Measurements from ENCODE around the gene RHBDF2.
"Not testable (repeated sequence)": the region's sequence is repeated elsewhere in the genome, so short reads cannot be mapped to it uniquely, and the experiment has no call there.

The RHBDF2 gene

DNA sequence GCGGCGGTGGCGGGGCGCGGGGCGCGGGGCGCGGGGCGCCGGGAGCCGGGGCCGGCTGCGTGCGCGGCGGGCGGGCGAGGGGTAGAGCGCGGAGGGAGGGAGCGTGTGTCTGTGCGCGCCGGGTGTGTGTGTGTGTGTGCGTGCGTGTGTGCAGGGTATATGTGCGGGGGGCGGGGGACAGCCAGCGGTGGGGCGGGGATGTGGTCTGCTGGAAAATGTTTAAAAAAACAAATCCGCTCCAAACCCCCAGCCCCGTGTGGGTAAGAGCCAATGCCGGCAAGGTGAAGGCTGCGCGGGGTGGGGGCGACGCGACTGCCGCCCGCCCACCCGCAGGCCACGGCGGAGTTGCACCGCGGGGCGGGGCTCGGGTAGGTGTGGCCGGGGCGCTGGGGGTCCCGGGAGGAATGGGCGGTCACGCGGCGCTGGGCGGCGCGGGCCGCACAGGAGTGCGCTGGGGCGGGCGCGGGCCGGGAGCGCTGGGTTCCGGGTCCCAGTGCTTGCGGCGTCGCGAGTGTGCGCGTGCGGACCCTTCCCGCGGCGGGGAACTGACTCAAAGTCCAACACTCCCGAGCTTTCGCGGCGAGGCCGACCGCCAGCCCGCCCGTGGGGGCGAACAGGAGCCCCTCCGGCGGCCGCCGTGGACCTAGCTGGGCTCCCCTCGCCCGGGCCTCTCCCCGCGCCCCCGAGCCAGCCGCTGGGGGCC lies 36.5 kb upstream of the RHBDF2 start, which contains the start of gene CYGB:
Gene CYGB, minus strand, starts transcription at position 132 of the 703 bp plus-strand sequence. CDS start 167 bp downstream, outside the sequence.
- peak within 1 kb of the TSS; percentile 54 for H3K4me3 ChIP-seq (ENCODE audit: low read length)
- under 1% methylated on average over 90 of the region's 95 CpGs for WGBS
- peaks cover 44% of the 10 kb centered on the region for H3K27me3 ChIP-seq (ENCODE audit: insufficient read depth, low read length)
- peaks cover 10% of the 10 kb centered on the region for H3K4me1 ChIP-seq (ENCODE audit: insufficient read depth, low read length)
- H3K9ac ChIP-seq (ENCODE audit: low read depth, low read length): peak within 1 kb of the TSS; percentile 30; the same call in 1 of the 2 replicates
- H3K9me3 ChIP-seq (ENCODE audit: insufficient read depth, low read depth, low read length): no peaks in the 10 kb centered on the region
- no peaks in the 10 kb centered on the region for H3K36me3 ChIP-seq (ENCODE audit: insufficient read depth, low read length)
- no peak within 1 kb of the TSS for H3K27ac ChIP-seq (ENCODE audit: low read depth, low read length)

DNA sequence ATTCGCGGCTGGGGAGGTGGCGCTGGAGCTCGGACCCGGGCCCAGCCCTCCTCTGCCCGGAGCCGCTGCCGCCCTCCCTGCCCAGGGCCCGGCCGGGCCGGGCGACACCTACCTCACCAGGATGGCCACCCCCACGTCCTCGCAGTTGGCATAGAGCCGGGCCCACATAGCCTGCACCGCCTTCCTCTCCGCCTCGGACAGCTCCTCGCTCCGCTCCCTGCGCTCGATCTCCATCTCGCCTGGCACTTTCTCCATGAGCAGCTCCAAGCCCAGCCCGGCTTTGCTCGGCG lies 36.0 kb upstream of the RHBDF2 start:
- 3% methylated on average over 26 of the region's 26 CpGs for WGBS
- Histone ChIP-seq H3K4me3 (ENCODE audit: low read length) (peak overlapping the region; percentile 54), H3K9me3 (ENCODE audit: insufficient read depth, low read depth, low read length) (no peaks in the 10 kb centered on the region), H3K4me1 (ENCODE audit: insufficient read depth, low read length) (peaks cover 10% of the 10 kb centered on the region), H3K36me3 (ENCODE audit: insufficient read depth, low read length) (no peaks in the 10 kb centered on the region), H3K27ac (ENCODE audit: low read depth, low read length) (no peak overlapping the region), H3K27me3 (ENCODE audit: insufficient read depth, low read length) (peaks cover 44% of the 10 kb centered on the region), H3K9ac (ENCODE audit: low read depth, low read length) (no peak overlapping the region; the same call in 1 of the 2 replicates)

DNA sequence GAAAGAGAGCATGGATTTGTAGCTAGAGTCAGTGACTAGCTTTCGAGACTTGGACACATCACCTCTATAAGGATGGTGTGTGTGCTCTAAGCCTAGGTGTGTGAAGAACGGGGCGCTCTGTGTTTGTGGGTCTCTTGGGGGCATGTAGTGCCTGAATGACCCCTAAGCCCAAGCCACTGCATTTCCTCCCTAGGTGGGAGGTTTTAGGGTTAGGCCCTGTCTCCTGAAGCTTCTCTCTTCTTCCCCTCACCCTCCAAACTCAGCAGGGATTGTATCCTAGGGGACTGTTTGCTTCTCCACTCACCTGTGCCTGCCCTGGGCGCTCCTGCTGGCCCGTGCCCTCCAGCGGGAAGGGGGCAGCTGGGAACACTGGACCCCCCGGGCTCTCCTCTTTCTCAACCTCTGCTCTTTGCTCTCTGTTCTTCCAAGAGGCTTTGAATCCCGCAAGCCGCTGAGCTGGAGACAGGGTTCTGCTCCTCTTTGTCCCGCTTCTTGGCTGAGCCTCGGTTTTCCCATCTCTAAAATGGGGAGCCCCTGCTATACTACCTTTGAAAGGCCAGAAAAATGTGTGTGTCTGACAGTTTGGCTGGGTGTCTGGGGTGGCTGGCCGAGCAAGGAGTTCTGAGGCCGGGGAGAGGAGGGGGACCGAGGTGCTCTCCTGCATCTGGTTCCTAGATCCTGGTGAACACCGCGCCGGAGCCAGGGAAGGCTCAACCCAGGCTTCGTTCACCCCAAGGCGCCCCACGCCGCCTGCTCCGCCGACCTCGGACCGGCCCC lies 35.5 kb upstream of the RHBDF2 start:
- H3K4me3 ChIP-seq (ENCODE audit: low read length): peak overlapping the region; percentile 54
- peaks cover 10% of the 10 kb centered on the region for H3K4me1 ChIP-seq (ENCODE audit: insufficient read depth, low read length)
- WGBS: 52% methylated on average over 25 of the region's 25 CpGs
- H3K27ac ChIP-seq (ENCODE audit: low read depth, low read length): no peak overlapping the region
- peaks cover 44% of the 10 kb centered on the region for H3K27me3 ChIP-seq (ENCODE audit: insufficient read depth, low read length)
- no peaks in the 10 kb centered on the region for H3K36me3 ChIP-seq (ENCODE audit: insufficient read depth, low read length)
- no peaks in the 10 kb centered on the region for H3K9me3 ChIP-seq (ENCODE audit: insufficient read depth, low read depth, low read length)
- H3K9ac ChIP-seq (ENCODE audit: low read depth, low read length): no peak overlapping the region; the same call in 1 of the 2 replicates

DNA sequence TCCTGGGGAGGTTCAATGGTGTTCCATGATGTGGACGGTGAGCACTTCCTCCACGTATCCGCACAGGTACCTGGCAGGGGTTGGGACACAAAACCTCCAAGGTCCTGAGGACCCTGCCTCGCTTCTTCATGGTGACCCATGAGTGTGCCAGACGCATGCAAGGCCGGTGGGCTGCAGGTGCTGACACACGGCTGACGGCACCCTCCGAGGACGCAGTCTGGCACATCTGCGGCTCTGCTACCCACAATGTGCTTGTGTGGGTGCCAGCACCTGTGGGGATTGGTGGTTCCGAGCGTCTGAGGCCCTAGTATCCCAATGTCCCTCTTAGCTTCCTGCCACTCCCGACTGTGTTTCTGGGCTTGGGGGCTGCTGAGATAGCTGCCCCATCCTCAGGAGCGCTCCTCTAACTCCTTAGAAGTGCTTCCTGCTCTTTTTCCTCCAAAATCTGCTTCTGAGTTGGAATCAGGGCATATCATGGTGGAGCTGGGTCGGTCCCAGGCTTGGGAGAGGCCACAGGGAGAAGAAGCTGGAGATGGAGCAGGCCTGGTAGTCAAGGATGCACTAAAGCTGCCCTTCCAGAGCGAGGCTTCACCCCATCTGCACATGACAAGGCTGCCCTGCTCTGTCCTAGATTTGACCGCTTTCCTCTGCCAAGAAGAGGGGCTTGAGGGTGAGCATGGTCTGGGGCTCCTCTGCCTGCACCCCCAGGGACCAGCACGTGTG lies 34.7 kb upstream of the RHBDF2 start:
- Histone ChIP-seq H3K36me3 (ENCODE audit: insufficient read depth, low read length) (no peaks in the 10 kb centered on the region), H3K9me3 (ENCODE audit: insufficient read depth, low read depth, low read length) (no peaks in the 10 kb centered on the region), H3K27ac (ENCODE audit: low read depth, low read length) (no peak overlapping the region), H3K27me3 (ENCODE audit: insufficient read depth, low read length) (peaks cover 44% of the 10 kb centered on the region), H3K9ac (ENCODE audit: low read depth, low read length) (no peak overlapping the region), H3K4me3 (ENCODE audit: low read length) (no peak overlapping the region), H3K4me1 (ENCODE audit: insufficient read depth, low read length) (peaks cover 3% of the 10 kb centered on the region)
- 91% methylated on average over 19 of the region's 19 CpGs for WGBS

DNA sequence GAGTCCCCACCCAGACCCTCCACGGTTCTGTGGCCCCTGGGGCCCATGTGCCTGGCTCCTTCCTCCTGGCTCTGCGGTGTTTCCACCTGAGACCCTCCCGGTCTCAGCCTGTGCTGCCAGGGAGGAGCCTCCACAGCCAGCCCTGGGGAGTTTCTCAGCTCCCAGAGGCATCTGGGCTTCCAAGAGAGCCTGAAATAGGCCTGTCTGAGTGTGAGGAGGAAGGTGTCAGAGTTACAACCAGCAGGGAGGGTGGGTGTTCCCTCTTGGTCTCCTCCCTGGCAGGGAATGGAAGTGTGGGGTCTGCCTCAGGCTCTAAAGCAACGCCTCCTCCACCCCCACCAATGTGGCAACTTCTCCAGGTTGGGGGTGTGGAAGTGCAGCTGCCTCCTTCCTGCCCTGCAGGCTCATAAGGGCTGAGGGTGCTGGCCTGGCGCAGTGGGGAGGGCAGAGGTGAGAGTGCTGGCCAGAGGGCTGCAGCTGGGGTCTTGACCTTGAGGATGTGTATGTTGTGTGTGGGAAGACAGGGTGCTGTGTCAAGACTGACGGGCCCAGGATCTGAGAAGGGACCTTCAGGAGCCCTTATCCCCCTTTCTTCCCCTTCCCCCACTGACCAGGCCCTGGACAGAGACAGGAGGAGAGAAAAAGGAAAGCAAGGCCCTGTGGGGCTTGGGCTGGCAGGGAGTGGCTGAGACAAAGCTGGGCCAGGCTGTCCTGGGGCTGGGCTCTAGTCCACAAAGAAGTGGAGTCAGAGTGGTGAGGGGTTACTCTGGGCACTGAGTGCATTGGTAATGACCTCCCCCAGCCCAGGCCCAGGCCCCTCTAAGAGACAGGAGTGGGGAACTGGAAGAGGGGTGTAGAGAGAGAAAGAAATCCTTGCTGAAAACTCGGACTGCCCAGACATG lies 33.9 kb upstream of the RHBDF2 start:
- H3K27ac ChIP-seq (ENCODE audit: low read depth, low read length): no peak overlapping the region
- H3K27me3 ChIP-seq (ENCODE audit: insufficient read depth, low read length): peaks cover 44% of the 10 kb centered on the region
- H3K9me3 ChIP-seq (ENCODE audit: insufficient read depth, low read depth, low read length): no peaks in the 10 kb centered on the region
- H3K9ac ChIP-seq (ENCODE audit: low read depth, low read length): no peak overlapping the region
- 75% methylated on average over 5 of the region's 7 CpGs for WGBS
- no peak overlapping the region for H3K4me3 ChIP-seq (ENCODE audit: low read length)
- peaks cover 3% of the 10 kb centered on the region for H3K4me1 ChIP-seq (ENCODE audit: insufficient read depth, low read length)
- H3K36me3 ChIP-seq (ENCODE audit: insufficient read depth, low read length): no peaks in the 10 kb centered on the region

DNA sequence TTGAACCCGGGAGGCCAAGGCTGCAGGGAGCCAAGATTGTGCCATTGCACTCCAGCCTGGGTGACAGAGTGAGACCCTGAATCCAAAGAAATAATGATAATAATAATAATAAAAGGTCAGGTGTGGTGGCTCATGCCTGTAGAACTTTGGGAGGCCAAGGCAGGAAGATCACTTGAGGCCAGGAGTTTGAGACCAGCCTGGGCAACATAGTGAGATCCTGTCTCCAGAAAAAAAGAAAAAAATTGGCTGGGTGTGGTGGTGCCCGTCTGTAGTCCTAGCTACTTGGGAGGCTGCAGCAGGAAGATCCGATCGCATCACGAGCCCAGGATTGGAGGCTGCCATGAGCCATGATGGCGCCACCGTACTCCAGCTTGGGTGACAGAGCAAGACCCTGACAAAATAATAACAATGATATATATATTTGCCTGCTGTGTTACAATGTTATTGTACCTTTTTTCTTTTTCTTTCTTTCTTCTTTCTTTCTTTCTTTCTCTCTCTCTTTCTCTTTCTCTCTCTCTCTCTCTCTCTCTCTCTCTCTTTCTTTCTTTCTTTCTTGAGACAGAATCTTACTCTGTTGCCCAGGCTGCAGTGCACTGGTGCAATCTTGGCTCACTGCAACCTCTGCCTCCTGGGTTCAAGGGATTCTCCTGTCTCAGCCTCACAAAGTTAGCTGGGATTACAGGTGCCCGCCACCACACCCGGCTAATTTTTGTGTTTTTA lies 32.6 kb upstream of the RHBDF2 start:
- Histone ChIP-seq H3K4me1 (ENCODE audit: insufficient read depth, low read length) (peaks cover 13% of the 10 kb centered on the region), H3K27me3 (ENCODE audit: insufficient read depth, low read length) (peaks cover 32% of the 10 kb centered on the region)
- not testable (repeated sequence) for H3K36me3 ChIP-seq (ENCODE audit: insufficient read depth, low read length); H3K9ac ChIP-seq (ENCODE audit: low read depth, low read length); H3K4me3 ChIP-seq (ENCODE audit: low read length); H3K27ac ChIP-seq (ENCODE audit: low read depth, low read length); H3K9me3 ChIP-seq (ENCODE audit: insufficient read depth, low read depth, low read length)
- WGBS: 95% methylated on average over 9 of the region's 9 CpGs

DNA sequence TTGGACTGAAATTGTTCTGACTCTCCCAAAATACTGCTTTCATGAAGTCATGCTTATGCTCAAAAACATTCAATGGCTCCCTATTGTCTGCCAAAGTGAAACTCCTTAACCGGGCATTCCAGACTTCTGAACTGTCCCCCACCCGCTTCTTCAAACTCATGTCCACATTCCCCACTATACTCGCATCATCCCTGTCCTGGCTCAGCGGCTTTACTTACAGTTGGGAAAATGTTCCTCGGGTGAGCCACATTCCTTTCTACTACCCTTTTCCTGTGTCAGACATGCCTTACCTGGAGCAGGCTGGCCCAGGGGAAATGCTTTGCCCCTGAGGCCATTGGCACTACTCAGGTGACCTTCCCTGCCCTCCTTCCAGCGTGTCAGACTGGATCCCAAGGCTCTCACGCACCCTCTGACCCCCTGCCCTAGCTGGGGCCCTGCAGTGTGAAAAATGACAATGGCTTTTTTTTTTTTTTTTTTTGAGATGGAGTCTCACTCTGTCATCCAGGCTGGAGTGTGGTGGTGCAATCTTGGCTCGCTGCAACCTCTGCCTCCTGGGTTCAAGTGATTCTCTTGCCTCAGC lies 30.9 kb upstream of the RHBDF2 start:
- WGBS: 89% methylated on average over 8 of the region's 8 CpGs
- peaks cover 10% of the 10 kb centered on the region for H3K4me1 ChIP-seq (ENCODE audit: insufficient read depth, low read length)
- H3K9me3 ChIP-seq (ENCODE audit: insufficient read depth, low read depth, low read length): no peaks in the 10 kb centered on the region
- H3K36me3 ChIP-seq (ENCODE audit: insufficient read depth, low read length): no peaks in the 10 kb centered on the region
- H3K9ac ChIP-seq (ENCODE audit: low read depth, low read length): no peak overlapping the region
- H3K4me3 ChIP-seq (ENCODE audit: low read length): no peak overlapping the region
- H3K27ac ChIP-seq (ENCODE audit: low read depth, low read length): no peak overlapping the region
- peaks cover 17% of the 10 kb centered on the region for H3K27me3 ChIP-seq (ENCODE audit: insufficient read depth, low read length)

DNA sequence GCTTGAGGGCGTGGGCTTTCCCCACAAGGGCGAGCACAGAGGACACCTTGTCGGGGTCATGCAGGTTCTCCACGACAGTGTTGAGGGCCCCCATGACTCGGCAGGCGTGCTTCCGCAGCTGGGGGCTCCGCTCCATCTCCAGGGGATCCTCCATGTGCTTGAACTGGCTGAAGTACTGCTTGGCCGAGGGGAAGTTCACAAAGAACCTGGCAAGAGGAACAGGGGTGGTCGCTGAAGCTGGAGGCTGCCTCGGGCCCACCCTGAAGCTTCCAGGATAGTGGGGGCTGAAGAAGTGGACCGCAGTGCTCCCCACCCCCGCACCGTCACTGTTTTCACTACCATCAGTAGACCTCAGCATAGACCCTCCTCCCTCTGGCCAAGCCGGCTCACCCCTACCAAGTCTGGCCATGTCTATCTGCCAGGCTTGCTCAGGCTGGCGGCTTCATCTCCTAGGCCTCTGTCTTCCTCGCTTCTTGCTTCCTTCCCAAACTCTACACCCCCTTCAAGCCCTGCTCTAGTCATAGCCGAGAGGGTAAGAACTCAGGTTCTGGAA lies 30.3 kb upstream of the RHBDF2 start:
- Histone ChIP-seq H3K36me3 (ENCODE audit: insufficient read depth, low read length) (no peaks in the 10 kb centered on the region), H3K27me3 (ENCODE audit: insufficient read depth, low read length) (peaks cover 11% of the 10 kb centered on the region), H3K4me1 (ENCODE audit: insufficient read depth, low read length) (peaks cover 10% of the 10 kb centered on the region), H3K4me3 (ENCODE audit: low read length) (no peak overlapping the region), H3K9me3 (ENCODE audit: insufficient read depth, low read depth, low read length) (no peaks in the 10 kb centered on the region), H3K27ac (ENCODE audit: low read depth, low read length) (no peak overlapping the region), H3K9ac (ENCODE audit: low read depth, low read length) (no peak overlapping the region)
- WGBS: 91% methylated on average over 18 of the region's 18 CpGs

DNA sequence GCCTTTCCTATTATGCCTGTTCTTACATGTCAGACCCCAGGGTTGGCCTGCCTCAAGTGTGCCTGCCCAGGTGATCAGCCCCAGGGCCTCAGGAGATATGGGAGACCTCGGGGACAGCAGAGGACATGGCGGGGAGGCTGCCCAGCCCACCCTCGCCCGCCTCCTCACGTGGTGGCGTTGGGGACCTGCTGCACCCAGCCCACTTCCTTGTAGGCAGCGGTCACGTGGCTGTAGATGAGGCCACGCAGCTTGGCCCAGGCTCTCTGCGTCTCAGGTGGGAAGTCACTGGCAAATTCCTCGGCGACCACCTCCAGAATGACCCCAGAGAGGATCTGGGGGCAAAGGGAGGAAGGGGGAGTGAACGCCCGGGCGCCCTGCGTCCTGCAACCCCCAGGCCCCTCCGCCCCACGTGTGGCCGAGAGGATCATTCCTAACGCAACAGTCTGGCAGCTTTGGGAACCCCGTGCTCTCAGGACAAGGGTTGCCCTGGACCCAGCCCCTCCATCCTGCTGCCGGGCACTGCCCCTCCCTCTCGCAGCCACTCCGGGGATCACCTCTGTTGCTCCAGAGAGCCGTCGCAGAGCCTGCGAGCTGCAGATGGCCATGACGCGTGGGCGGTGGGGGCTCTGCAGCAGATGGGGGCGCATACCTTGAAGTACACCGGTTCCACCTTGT lies 29.7 kb upstream of the RHBDF2 start:
- Histone ChIP-seq H3K4me3 (ENCODE audit: low read length) (no peak overlapping the region), H3K9me3 (ENCODE audit: insufficient read depth, low read depth, low read length) (no peaks in the 10 kb centered on the region), H3K27me3 (ENCODE audit: insufficient read depth, low read length) (peaks cover 5% of the 10 kb centered on the region), H3K4me1 (ENCODE audit: insufficient read depth, low read length) (peaks cover 10% of the 10 kb centered on the region), H3K36me3 (ENCODE audit: insufficient read depth, low read length) (no peaks in the 10 kb centered on the region), H3K9ac (ENCODE audit: low read depth, low read length) (no peak overlapping the region), H3K27ac (ENCODE audit: low read depth, low read length) (no peak overlapping the region)
- WGBS: 89% methylated on average over 32 of the region's 32 CpGs

Measured in HUES64 (cell line).